HEK293T (cell line): ENCODE data around the gene EIF2A.
"Not testable (repeated sequence)": the region's sequence is repeated elsewhere in the genome, so short reads cannot be mapped to it uniquely, and the experiment has no call there.

ENCODE experiments used
- CTCF ChIA-PET: fragments of 350-600 bp; formaldehyde crosslinking; extraction: SDS; loops from one replicate; lab custom pipeline; 2021; ENCODE audit warnings: antibody characterized with exemption, inconsistent platforms; lab: Yijun Ruan, JAX
- POLR2A ChIA-PET: fragments of 350-600 bp; formaldehyde crosslinking; extraction: SDS; loops from one replicate; lab custom pipeline; 2020; ENCODE audit warnings: antibody characterized with exemption, inconsistent platforms; lab: Yijun Ruan, JAX
- DNase-seq: peaks from one replicate; pipeline ENCODE4 v3.0.0; 2012; ENCODE audit warnings: mixed read lengths; ENCODE audit errors: extremely low spot score
- ARNT ChIP-seq: fragments of 450-650 bp; IDR thresholded peaks from 2 replicates; pipeline ENCODE4 v1.6.1; 2017; ENCODE audit warnings: mild to moderate bottlenecking
- BHLHE40 ChIP-seq: fragments of 450-650 bp; IDR thresholded peaks from 2 replicates; pipeline ENCODE4 v1.6.1; 2016; ENCODE audit warnings: mild to moderate bottlenecking, moderate library complexity, borderline replicate concordance
- CTBP1 ChIP-seq: fragments of 450-650 bp; IDR thresholded peaks from 2 replicates; pipeline ENCODE4 v1.6.1; 2016; ENCODE audit warnings: borderline replicate concordance
- ELF4 ChIP-seq: fragments of 450-650 bp; IDR thresholded peaks from 2 replicates; pipeline ENCODE4 v1.6.1; 2017; ENCODE audit warnings: antibody characterized with exemption
- FOXA1 ChIP-seq: fragments of 450-650 bp; IDR thresholded peaks from 2 replicates; pipeline ENCODE4 v1.6.1; 2016; ENCODE audit warnings: mild to moderate bottlenecking
- FOXK2 ChIP-seq: fragments of 450-650 bp; IDR thresholded peaks from 2 replicates; pipeline ENCODE4 v1.6.1; 2016; ENCODE audit warnings: mild to moderate bottlenecking
- FOXM1 ChIP-seq: fragments of 450-650 bp; IDR thresholded peaks from 2 replicates; pipeline ENCODE4 v1.6.1; 2017; ENCODE audit warnings: mild to moderate bottlenecking, borderline replicate concordance
- HDGF ChIP-seq: fragments of 450-650 bp; IDR thresholded peaks from 2 replicates; pipeline ENCODE4 v1.6.1; 2017; ENCODE audit warnings: antibody characterized with exemption, borderline replicate concordance
- L3MBTL2 ChIP-seq: fragments of 450-650 bp; conservative IDR thresholded peaks from 2 replicates; pipeline ENCODE4 v1.6.1; 2016; ENCODE audit warnings: mild to moderate bottlenecking
- LEF1 ChIP-seq: fragments of 450-650 bp; IDR thresholded peaks from 2 replicates; pipeline ENCODE4 v1.6.1; 2017; ENCODE audit warnings: mild to moderate bottlenecking, borderline replicate concordance
- NFRKB ChIP-seq: fragments of 450-650 bp; IDR thresholded peaks from 2 replicates; pipeline ENCODE4 v1.6.1; 2016; ENCODE audit warnings: mild to moderate bottlenecking, moderate library complexity
- PKNOX1 ChIP-seq: fragments of 450-650 bp; IDR thresholded peaks from 2 replicates; pipeline ENCODE4 v1.6.1; 2016
- SP1 ChIP-seq: fragments of 450-650 bp; IDR thresholded peaks from 2 replicates; pipeline ENCODE4 v1.6.1; 2017
- SUZ12 ChIP-seq: fragments of 450-650 bp; IDR thresholded peaks from 2 replicates; pipeline ENCODE4 v1.6.1; 2016; ENCODE audit warnings: mild to moderate bottlenecking
- TARDBP ChIP-seq: fragments of 450-650 bp; IDR thresholded peaks from 2 replicates; pipeline ENCODE4 v1.6.1; 2016
- ZNF384 ChIP-seq: fragments of 450-650 bp; IDR thresholded peaks from 2 replicates; pipeline ENCODE4 v1.6.1; 2016

EIF2A gene

GRCh38 chr3:150588027-150588830, 41.6 kb downstream of the EIF2A start:
- ChIA-PET CTCF (interaction anchor here (0.6 kb wide), 1 partner anchor 164 kb away, joined by 4 read pairs; no protein-coding TSS in a partner anchor), POLR2A (interaction anchor here (1.6 kb wide), 1 partner anchor 15 kb away, joined by 5 read pairs; the partner anchor contains the start of gene SELENOT)
- TF ChIP-seq FOXK2 (no peak), NFRKB (no peak), ZNF384 (no peak), CTBP1 (no peak), BHLHE40 (no peak), ARNT (no peak), HDGF (no peak), FOXM1 (no peak), LEF1 (no peak)
- DNase-seq: no peak

- TF ChIP-seq CTBP1: no peak
- TF ChIP-seq FOXA1: no peak
- no peak for TF ChIP-seq ARNT
- TF ChIP-seq LEF1: no peak
- TF ChIP-seq SUZ12: no peak
- TF ChIP-seq NFRKB: no peak
- TF ChIP-seq TARDBP: no peak
- TF ChIP-seq HDGF: no peak
- no peak for TF ChIP-seq L3MBTL2
- CTCF ChIA-PET: no interaction called here
- DNase-seq: no peak
- POLR2A ChIA-PET: interaction anchor here (1.0 kb wide), 1 partner anchor 13 kb away, joined by 3 read pairs; the partner anchor contains the start of gene SELENOT
These were observed 43.2 kb downstream of the EIF2A start for GRCh38 chr3:150589759-150590158.

GRCh38 chr3:150594150-150594549, 47.6 kb downstream of the EIF2A start:
- ChIA-PET CTCF (interaction anchor here (0.6 to 1.2 kb wide), 2 partner anchors 25 to 170 kb away, joined by 3 to 8 read pairs; no protein-coding TSS in a partner anchor), POLR2A (no interaction called here)
- no peak for DNase-seq
- no peak for TF ChIP-seq FOXK2
- TF ChIP-seq HDGF: no peak
- TF ChIP-seq TARDBP: no peak
- TF ChIP-seq LEF1: no peak
- no peak for TF ChIP-seq L3MBTL2
- no peak for TF ChIP-seq SP1
- TF ChIP-seq SUZ12: no peak
- no peak for TF ChIP-seq NFRKB
- TF ChIP-seq FOXM1: no peak
- TF ChIP-seq CTBP1: no peak
- TF ChIP-seq ARNT: no peak
- no peak for TF ChIP-seq ELF4
- TF ChIP-seq BHLHE40: no peak

GRCh38 chr3:150597646-150598045, 51.1 kb downstream of the EIF2A start:
- TF ChIP-seq NFRKB (no peak), ZNF384 (no peak)
- DNase-seq: no peak
- POLR2A ChIA-PET: no interaction called here
- CTCF ChIA-PET: no interaction called here

GRCh38 chr3:150599611-150600297, 53.2 kb downstream of the EIF2A start:
- ChIA-PET POLR2A (no interaction called here), CTCF (no interaction called here)
- TF ChIP-seq BHLHE40 (no peak), ELF4 (no peak), FOXK2 (no peak), L3MBTL2 (no peak), HDGF (no peak), NFRKB (no peak), SUZ12 (no peak), ARNT (no peak), ZNF384 (no peak), LEF1 (no peak), PKNOX1 (no peak), CTBP1 (no peak), FOXM1 (no peak), SP1 (no peak), FOXA1 (no peak), TARDBP (no peak)
- DNase-seq: no peak

GRCh38 chr3:150600647-150601530, 54.3 kb downstream of the EIF2A start:
- CTCF ChIA-PET, DNase-seq, POLR2A ChIA-PET: not testable (repeated sequence)

GRCh38 chr3:150602426-150603152, 56.0 kb downstream of the EIF2A start:
- CTCF ChIA-PET: interaction anchor here (0.5 to 1.0 kb wide), 3 partner anchors 13 to 626 kb away, joined by 3 read pairs; no protein-coding TSS in a partner anchor

More at GRCh38 chr3:150602426-150603152, 56.0 kb downstream of the EIF2A start:
- DNase-seq: no peak
- TF ChIP-seq NFRKB (peak; percentile 39; the same call in 1 of the 2 replicates), FOXK2 (no peak), FOXA1 (no peak), FOXM1 (no peak), SP1 (no peak), TARDBP (no peak), BHLHE40 (no peak), PKNOX1 (no peak), L3MBTL2 (peak; percentile 25; the same call in 1 of the 2 replicates), CTBP1 (no peak), ZNF384 (no peak)
- POLR2A ChIA-PET: interaction anchor here (0.5 to 1.4 kb wide), 16 partner anchors 10 to 162 kb away, joined by 3 to 5 read pairs (median 4); partner anchors contain the start of genes EIF2A and SERP1
